Activated T-cell treated with anti-CD3 and anti-CD28 coated beads, Interleukin-2, amount 50 U/mL, for 1 hour (primary cell): ENCODE data around the gene CSF2RB.

Experiments used
- DNase-seq: peaks from one replicate; pipeline ENCODE4 v3.0.0-alpha.2; 2020

CSF2RB gene

DNA sequence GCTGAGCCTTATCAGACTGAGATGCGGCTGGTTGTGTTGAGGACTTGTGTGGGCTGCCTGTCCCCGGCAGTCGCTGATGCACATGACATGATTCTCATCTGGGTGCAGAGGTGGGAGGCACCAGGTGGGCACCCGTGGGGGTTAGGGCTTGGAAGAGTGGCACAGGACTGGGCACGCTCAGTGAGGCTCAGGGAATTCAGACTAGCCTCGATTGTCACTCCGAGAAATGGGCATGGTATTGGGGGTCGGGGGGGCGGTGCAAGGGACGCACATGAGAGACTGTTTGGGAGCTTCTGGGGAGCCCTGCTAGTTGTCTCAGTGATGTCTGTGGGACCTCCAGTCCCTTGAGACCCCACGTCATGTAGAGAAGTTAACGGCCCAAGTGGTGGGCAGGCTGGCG, 25.5 kb downstream of the CSF2RB start:
- no peak for DNase-seq

DNA sequence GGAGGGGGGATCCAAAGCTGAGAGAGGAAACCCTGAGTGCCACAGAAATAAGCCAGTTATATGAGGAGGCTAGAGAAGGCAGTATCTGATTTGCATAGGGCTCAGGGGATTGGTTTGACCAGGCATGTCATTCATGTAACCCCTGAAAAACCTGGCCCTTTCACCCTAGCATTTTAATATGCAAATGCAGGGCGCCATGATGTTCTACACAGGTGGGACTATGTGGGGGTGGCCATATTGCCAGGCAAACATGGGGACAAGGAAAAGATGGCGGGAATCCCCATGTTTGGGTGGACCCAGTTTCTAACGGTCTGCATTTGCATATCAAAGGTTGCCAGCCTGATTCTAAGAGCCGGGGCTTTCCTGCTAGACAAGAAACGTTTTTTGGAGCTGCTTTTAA, 27.2 kb downstream of the CSF2RB start:
- DNase-seq = no peak

DNA sequence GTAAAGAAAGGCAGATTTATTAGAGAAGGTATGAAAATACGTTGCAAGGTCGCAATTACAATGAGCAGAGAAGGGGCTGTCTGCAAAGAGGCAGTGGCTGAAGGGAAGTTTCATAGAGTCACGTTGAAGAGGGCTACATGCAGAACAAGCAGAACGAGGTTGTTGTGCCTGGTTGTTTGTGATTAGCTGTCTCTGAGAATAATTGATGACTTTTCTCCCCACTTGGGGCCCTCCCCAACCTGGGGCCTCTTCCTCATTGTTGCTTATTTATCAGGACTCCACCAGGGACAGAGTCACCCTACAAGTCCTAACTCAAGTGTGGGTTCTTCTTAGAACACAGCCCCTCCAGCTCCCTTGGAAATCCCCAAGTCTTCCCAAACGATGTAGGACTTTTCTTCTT, 29.1 kb downstream of the CSF2RB start:
- no peak for DNase-seq

DNA sequence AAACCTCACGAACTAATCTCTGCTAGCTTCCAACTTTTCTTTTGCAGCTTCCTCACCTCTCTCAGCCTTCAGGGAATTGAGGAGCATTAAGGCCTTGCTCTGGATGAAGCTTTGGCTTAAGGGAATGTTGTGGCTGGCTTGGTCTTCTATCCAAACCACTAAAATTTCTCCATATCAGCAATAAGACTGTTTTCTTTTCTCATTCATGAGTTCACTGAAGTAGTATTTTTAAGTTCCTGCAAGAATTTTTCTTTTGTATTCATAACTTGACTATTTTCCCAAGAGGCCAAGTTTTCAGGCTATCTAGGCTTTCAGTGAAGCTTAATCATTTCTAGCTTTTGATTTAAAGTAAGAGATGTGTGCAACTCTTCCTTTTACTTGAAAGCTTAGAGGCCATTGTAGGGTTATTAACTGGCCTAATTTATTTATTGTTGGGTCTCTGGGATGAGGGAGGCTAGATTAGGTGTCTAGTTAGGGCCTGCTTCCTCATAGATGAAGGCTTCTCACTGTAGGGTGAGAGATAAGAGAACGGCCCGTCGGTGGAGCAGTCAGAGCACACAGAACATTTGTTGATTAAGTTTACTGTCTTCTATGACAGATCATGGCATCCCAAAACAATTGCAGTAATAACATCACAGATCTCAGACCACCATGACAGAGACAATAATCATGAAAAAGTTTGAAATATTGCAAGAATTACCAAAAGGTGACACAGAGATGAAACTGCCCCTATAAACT, 33.2 kb downstream of the CSF2RB start:
- DNase-seq = no peak

DNA sequence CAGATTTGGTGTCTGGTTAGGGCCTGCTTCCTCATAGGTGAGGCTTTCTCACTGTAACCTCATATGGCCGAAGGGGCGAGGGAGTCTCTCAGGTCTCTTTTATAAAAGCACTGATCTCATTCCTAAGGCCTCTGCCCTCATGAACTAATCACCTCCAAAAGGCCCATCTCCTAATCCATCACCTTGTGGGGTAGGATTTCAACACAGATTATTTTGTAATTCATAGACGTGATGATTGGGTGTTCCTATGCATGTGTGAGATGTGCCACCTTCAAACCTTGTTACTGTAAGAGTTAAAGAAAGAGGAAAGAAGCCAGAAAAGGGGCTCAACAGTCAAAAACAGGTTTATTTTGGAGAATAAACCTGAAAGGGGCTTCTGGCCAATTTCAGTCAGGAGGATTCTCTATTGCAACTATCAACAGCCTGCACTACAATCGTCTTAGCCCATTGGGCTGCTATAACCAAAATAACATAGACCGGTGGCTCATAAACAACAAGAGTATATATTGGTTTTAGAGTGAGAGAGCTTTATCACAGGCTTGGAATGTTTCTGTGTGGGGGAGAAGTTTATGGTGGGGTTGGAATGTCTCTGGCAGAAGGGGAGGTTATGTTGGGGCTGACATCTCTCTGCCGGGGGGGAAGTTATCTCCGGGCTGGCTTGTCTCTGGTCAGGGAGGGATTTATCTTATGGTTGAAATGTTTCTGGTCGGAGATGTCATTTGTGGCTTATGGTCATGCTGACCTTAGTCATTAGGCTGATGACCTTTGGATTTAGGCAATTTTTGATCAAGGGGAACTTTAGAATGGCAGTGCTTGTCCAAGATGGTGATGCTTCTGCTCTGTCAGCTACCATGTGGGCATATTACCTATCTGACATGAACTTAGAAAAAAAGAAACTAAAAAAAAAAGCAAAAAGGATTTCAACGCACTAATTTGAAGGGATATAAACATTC, 35.1 kb downstream of the CSF2RB start:
- no peak for DNase-seq

DNA sequence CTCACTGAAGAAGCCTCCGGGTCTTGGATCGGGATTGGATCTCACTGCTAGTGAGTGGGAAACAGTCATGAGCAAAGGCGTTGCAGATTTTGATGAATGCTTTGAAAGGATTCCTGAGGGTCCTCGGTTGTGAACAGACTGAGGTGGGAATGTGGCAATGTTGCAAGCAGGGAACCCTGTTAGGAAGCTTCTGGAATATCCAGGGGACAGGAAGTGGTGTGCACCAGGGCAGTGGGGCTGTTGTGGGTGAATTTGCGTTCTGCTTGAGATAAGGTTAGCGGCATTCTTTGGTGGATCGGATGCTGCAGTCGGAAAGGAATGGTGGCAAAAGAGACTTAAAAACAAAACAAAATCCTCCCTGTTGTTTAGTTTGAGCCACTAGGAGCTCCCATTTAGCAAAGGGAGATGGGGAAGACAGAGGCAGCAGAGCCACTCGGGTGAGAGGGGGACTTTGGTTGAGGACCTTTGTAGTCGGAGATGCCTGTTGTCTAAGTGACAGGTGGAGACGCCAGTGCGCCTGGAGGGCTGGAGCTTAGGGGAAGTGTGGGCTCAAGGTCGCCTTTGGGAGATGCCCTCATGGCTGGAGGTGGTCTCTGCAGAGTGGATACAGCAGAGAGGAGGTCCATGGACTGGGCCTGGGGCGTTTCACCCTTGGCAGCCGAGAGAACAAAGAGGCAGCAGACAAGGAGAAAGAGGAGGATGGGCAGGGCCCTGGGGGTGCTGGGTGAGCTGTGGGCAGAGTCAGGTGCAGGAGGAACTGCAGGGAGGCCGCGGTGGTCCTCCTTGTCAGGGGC, 37.6 kb downstream of the CSF2RB start:
- DNase-seq = no peak

DNA sequence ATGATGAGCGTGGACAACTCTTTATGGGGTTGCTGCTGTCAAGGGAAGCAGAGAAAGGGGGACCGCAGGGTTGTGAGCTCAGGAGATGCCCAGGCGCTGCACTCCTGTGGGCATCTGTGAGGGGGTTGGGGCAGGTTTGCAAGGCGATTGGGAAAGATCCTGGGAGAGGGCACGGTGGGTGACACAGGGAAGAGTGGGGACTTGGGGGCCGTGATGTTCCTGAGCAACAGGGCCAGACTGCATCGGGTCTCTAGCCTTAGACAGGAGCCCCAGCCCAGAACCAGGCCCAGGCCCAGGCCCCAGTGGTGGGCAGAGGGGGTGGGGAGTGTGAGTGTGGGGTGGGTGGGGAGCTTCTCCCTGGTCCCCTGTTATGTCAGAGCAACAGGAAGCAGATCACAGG, 38.3 kb downstream of the CSF2RB start:
- no peak for DNase-seq

DNA sequence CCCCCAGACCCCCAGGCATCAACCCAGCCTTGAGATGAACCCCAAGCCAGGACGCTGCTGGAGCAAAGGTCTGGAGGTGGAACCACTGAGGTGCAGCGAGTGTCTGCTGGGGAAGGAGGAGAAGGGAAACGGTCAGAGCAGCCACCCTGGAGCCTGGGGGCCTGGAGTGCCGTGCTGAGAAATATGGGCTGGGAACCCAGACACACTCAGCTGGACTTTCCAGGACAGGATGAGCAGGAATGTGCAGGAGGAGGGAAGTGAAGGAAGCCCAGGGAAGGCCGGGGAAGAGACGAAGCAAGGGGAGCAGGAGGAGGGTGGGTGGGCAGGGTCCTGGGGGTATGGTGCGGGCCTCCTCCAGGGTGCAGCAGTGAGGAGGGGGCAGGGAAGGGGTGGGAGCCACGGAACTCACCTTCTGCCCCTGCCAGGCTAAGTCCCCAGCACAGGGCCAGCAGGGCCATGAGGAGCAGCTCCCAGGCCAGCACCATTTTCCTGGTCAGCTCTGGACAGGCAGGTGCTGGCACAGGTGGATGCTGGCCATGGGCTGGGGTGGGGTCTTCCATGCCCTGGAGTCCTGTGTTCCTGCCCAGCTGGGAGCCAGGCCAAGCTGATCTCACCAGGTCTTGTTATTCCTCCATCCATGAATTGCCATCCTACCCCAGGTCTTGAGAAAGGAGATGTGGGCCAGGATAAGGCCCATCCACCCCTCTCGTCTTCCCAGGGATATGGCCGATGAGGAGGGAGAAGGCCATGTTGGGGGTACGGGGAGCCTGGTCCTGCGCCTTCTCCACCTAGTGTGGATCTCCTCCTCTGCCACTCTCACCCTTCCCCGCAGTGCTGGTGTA, 40.0 kb downstream of the CSF2RB start:
- no peak for DNase-seq

DNA sequence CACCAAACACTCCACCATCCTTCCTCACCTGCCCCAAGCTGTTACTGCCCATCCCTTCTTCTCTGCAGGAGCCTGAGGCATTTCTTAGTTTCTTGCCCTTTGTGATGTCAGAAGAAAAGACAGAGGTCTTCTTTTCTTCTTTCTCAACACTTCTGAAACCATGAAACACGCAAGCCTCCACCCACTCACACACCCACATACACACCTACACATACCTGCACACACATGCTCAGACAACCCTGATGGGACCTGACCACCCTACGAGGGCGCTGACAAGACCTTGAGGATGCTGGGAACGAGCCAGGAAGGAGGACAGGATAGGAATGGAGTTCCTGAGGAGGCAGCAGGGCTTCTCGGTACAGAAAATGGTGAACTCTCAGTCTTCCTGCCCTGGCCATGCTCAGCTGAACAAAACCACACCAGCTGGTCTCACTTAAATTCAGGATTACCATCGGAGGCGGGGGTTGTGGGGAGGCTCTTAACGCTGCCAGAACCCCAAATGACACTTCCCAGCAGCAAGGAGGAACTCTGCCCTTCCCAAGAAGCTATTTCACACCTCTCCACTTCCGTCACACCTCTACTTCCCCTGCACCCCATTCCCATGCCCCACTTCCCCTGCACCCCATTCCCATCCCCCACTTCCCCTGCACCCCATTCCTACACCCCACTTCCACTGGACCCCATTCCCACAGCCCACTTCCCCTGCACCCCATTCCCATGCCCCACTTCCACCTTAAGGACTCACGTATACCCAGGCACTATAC, 41.0 kb downstream of the CSF2RB start:
- no peak for DNase-seq

DNA sequence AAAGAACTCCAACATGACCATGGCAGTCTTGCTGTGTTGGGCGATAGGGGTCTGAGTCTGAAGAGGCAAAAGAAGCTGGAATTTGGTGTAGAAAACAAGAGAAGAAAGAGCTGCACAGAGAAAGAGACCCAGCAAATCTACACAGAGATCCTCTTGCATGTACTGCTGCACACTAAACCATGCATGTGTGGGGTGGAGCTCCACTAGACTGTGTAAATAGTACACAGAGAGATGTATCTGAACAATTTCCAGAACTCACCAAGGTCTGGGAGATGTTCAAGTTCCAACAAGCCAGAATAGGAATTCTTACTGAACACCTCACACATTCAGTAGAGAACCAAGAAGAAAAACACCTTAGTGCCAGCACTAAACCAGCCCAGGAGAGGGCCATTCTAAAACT, 42.3 kb downstream of the CSF2RB start:
- DNase-seq = no peak

DNA sequence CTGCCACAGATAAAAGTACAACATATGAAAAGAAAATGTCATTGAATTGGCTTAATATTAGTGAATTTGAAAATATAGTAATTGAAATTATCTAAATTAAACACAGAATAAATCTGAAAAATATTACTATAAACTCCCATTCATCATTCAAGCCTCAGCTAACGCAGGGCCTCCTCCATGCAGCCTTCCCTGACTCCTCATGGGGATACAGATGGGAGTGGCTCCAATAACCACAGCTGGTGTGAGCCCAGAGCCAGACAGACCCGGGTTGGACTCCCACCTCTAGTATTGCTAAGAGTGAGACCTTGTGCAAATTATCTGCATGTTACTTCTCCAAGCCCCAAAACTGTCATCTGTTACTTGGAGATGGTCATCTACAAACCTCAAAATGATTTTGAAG, 44.9 kb downstream of the CSF2RB start:
- no peak for DNase-seq

DNA sequence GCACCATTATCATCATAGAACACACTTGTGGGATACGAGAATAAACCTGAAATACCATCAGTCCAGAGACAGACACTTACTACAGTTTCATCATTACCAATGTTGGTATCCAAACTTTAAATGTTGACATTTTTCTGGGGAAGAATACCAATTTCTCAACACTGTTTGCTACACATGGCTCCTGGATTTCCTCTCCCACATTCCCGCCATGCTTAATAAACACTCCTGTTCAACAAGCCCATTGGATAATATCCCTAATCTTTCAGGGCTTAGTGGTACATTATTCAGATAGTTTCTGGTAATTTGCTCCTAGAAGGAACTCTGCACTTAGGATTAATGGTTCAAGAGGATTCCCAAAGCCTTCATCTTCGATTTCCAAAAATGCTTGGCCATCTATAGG, 48.2 kb downstream of the CSF2RB start:
- DNase-seq = no peak

DNA sequence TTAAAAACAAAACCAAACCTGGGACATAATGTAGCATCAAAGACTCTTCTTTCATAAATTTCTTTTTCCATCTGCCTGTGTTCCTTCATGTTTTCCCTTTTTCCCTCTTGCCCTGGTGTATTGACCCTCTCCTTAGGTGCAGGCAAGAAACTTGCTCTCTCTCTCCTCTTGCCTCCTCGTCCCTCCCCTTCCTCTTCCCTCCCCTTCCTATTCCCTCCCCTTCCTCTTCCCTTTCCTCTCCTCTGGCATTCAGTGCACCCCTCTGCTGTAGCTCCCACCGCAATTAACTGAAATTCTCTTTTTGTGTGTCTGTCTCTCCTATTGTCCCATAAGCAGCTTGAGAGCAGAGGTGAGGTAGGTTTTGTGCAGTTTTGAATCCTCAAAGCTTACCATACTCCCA, 49.9 kb downstream of the CSF2RB start:
- no peak for DNase-seq

DNA sequence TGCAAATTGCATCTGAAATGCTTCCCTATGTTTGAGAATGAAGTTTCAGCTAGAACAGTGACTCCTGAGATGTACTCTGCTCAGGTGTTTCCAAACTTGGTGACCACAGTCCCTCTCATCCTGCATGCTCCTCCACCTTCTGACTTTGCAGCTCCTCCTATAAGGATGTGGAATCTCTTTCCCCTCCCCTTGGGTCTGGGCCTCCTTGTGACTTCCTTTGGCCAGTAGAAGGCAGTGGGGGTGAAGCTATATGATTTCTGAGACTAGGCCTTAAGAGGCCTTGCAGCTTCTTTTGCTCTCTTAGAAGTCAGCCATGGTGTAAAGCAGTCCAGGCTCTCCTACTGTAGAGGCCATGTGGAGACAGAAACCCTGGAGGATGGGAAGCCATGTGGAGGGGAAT, 50.7 kb downstream of the CSF2RB start:
- no peak for DNase-seq

DNA sequence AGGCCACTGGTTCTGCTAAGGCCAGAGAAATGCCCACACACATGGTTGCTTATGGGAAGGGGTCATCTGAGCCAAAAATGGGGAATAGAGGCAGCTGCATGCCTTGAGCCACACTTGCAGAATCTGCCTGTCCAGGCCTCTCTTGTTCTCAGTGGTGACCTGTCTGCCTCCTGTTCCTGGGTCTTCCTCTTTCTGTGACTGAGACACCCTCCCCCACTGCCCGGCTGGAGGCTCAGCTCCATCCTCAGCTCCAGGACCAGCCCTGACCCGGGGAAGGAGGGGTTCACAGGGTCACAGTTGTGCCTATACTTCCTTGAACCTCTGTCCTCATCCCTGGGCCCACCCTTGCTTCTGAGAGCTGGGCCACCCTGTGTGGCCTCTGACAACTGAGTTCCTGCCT, 52.3 kb downstream of the CSF2RB start:
- no peak for DNase-seq

DNA sequence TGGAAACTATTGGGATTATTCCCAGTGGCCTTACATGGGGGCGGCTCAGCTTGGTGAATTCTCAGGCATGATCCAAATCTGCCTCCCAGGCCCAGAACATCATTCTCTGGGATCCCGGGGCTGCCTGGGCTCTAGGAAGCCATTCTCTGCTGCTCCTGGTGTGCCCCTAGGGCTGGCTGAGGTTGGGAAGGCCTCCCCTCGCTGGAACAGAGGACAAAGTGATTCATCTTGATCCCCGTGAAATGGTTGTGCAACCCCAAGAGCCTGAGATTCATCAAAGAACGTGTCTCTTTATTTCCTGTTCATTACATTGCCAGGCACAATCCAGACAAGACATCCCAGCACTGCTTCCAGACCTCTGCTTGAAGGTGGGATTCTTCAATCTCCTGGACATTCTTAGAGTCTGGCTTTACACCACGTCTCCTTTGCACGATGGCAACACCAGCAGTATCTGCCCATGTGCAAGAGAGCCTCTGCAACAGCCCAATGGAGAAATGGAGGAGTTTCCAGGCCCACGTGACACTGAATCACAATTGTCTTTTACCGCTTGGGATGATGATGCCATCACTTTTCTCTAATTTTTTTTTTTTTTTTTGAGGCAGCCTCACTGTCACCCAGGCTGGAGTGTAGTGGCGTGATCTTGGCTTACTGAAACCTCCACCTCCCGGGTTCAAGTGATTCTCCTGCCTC, 53.6 kb downstream of the CSF2RB start:
- no peak for DNase-seq

DNA sequence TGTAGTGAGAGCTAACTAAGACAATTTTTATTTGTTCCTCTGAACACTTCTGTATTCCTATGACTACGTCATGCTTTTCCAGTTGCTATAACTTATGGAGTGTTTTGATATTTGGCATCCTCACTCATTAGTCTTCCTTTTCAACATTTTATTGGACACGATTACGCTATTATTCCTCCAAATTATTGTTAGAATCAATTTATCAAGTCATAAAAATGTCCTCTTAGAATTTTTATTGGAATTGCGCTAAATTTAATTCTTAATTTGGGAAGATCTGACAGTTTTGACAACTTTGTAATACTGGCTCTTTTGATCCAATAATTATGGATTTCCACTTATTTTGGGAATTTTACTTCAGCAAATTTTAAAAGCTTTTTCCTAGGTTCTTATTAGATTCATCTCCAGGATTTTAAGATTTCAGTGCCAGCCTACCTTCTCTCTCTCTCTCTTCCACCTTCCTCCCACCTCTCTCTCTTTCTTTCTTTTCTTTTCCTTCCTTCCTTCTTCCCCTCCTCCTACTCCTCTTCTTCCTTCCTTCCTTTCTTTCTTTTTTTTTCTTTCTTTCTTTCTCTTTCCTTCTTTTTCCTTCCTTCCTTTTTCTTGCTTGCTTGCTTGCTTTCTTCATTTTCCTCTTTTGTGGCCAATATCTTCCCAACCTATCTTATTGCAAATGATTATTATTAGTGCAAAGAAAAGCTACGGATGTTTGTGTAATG, 55.0 kb downstream of the CSF2RB start:
- DNase-seq = no peak

DNA sequence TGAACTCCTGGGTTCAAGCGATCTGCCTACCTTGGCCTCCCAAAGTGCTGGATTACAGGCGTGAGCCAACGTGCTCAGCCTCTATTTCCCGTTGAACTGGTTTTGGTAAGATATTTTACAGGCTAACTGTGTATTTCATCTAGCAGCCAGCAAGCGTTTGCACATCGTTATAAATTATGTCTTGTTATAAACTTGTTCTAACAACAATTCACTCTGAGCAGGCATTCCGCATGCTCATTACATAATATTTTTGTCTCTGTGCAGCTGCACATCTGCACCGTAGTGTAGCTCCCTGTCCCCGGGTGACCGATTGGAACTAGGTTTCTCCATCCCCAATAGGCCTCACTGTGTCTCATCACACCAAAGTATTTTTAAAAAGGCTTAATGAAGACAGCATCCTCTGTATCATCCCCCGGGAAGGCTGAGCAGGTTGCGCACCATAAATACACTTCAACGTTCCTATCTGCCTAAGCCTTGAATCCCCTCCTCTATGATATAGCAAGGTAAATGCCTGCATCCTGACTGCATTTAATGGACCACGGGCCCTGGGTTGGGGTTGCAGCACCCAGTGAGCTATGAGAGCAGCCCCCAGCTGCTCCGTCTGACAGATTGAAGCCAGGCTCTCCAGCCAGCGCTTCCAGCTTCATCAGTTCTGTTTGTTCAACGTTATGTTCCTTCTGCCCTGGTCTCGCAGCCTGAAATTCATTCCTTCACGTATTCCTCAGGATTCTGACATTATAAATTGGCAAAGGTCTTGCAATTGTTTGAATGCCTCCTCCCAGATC, 58.1 kb downstream of the CSF2RB start:
- no peak for DNase-seq

DNA sequence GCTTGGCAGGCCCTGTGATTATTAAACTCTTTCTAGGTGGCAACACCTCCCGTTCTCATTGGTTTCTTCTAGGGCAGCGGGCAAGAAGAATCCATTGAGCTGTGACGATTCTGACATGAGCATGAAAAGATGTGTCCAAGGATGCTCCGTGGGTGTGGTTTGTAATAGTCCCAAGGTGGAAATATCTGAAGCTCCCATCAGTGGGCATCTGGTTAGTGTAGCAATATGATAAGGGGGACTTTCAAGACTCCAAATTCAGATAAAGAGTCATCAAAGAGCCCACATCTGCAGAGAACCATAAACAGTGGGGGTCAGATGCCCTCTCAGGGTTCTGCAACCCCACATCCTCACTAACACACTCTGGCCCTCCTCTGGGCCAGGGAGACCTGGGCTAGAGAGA, 63.2 kb downstream of the CSF2RB start:
- no peak for DNase-seq
